ENCODE measurements around the gene CLIC3. TPM values are rescaled to one million over a fixed set of nuclear protein-coding genes. Genes with fewer than 3 reads are reported as not detected.
A peak's percentile ranks its signal among the peaks of the same experiment; 100 is the strongest.

Gene CLIC3
- total and polyA plus RNA-seq, 8 donors: 0.24 to 1.3 (median 0.41) TPM; not detected in 1

GRCh38 chr9:137042751-137043727 lies 46.7 kb upstream of the CLIC3 start:
- DNase-seq (no peak), FAIRE-seq (no peak), ATAC-seq (no peak)
- H3K27me3 ChIP-seq: no peaks in the 10 kb centered on the region
- peaks cover 0 to 7% (median 0%) of the 10 kb centered on the region in 3 donors for H3K36me3 ChIP-seq
- intact Hi-C loops (cut with DNase I): no loop called here
- H3K4me1 ChIP-seq: peaks cover 5 to 16% (median 10%) of the 10 kb centered on the region in 3 donors
- H3K4me3 ChIP-seq: no peak overlapping the region
- H3K9me3 ChIP-seq: no peaks in the 10 kb centered on the region
- peak overlapping the region in 2 of 4 donors; percentile 3 to 63 for H3K27ac ChIP-seq
- WGBS, 2 donors: 83 to 86% methylated on average over 36 of the region's 36 CpGs
- no peak for TF ChIP-seq CTCF (IDR thresholded peaks at IDR 0.05)

GRCh38 chr9:137041124-137041523 lies 44.8 kb upstream of the CLIC3 start:
- intact Hi-C loops (cut with DNase I): no loop called here
- DNase-seq: no peak
- TF ChIP-seq CTCF (IDR thresholded peaks at IDR 0.05): no peak
- WGBS, 2 donors: 75 to 78% methylated on average over 15 to 16 of the region's 16 CpGs
- Histone ChIP-seq H3K4me1 (peaks cover 5 to 16% (median 6%) of the 10 kb centered on the region in 3 donors), H3K4me3 (no peak overlapping the region), H3K27me3 (no peaks in the 10 kb centered on the region), H3K36me3 (peaks cover 0 to 7% (median 0%) of the 10 kb centered on the region in 3 donors), H3K9me3 (no peaks in the 10 kb centered on the region), H3K27ac (no peak overlapping the region)
- peak in 1 of 4 donors; percentile 9 for ATAC-seq
- FAIRE-seq: no peak

GRCh38 chr9:137040568-137040967 lies 44.2 kb upstream of the CLIC3 start:
- Histone ChIP-seq H3K36me3 (peaks cover 0 to 7% (median 0%) of the 10 kb centered on the region in 3 donors), H3K27me3 (no peaks in the 10 kb centered on the region), H3K4me1 (peaks cover 4 to 16% (median 5%) of the 10 kb centered on the region in 3 donors), H3K4me3 (no peak overlapping the region), H3K9me3 (no peaks in the 10 kb centered on the region), H3K27ac (no peak overlapping the region)
- WGBS, 2 donors: 88 to 92% methylated on average over 23 of the region's 23 CpGs
- intact Hi-C loops (cut with DNase I): no loop called here
- ATAC-seq (no peak), DNase-seq (no peak), FAIRE-seq (no peak)
- TF ChIP-seq CTCF (IDR thresholded peaks at IDR 0.05): no peak

GRCh38 chr9:137039611-137040366 lies 43.4 kb upstream of the CLIC3 start:
- peaks cover 0 to 7% (median 0%) of the 10 kb centered on the region in 3 donors for H3K36me3 ChIP-seq
- no peak for ATAC-seq
- peaks cover under 1 to 11% (median 5%) of the 10 kb centered on the region in 3 donors for H3K4me1 ChIP-seq
- TF ChIP-seq CTCF (IDR thresholded peaks at IDR 0.05): no peak
- 89 to 90% methylated on average over 28 to 32 of the region's 32 CpGs for WGBS, 2 donors
- intact Hi-C loops (cut with DNase I): loop anchor here in 2 of 3 donors (5.0 kb wide), 2 partner anchors 92 to 252 kb away; partner anchors contain the start of gene C8G (in 1 of the 2)
- no peaks in the 10 kb centered on the region for H3K27me3 ChIP-seq
- no peaks in the 10 kb centered on the region for H3K9me3 ChIP-seq
- no peak overlapping the region for H3K27ac ChIP-seq
- no peak for DNase-seq
- FAIRE-seq: no peak
- no peak overlapping the region for H3K4me3 ChIP-seq

All from pancreas (tissue), 10 donors.